GM21528 (cell line): ENCODE results near the gene MYBL2.

Source experiments
- ATAC-seq: cut with Tn5 transposase; IDR thresholded peaks from one replicate; pipeline ENCODE4 v1.9.1; 2021; ENCODE audit warnings: mild to moderate bottlenecking, moderate library complexity; ENCODE audit not compliant: unreplicated experiment, low FRiP score

MYBL2 gene

GRCh38 chr20:43721097-43721428 lies 54.1 kb downstream of the MYBL2 start:
- ATAC-seq = no peak

- no peak for ATAC-seq
Observed at GRCh38 chr20:43721429-43722152, 54.7 kb downstream of the MYBL2 start.

DNA sequence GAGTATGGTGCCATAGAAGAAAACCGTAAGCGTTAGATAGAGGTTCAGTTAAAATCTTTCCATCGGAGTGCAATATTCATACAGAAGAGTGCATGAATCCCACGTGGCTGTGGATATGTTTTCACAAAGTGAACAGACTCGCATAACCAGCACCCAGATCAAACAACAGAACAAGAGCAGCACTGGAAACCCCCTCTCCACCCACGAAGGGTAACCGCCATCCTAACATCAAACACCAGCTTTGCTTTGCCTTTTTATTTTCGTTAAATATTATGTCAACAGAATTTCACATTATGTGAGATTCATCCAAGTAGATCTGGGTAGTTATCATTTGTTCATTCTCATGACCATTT lies 55.2 kb downstream of the MYBL2 start:
- no peak for ATAC-seq

GRCh38 chr20:43723186-43723585 lies 56.3 kb downstream of the MYBL2 start:
- ATAC-seq = no peak

GRCh38 chr20:43723735-43724134 lies 56.8 kb downstream of the MYBL2 start:
- no peak for ATAC-seq

DNA sequence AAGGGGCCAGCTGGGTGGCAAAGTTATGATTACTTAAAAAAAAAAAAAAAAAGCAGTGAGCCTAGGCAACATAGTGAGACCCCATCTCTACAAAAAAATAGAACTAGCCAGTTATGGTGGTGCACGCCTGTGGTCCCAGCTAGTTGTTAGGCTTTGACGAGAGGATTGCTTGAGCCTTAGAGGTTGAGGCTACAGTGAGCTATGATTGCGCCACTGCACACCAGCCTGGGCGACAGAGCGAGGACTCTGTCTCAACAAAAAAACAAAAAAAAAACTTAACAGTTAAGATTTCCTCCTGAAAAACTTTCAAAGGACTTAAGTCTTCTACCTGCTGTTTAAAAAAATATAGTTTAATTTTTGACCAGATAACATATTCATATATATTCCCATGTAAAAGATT lies 57.5 kb downstream of the MYBL2 start:
- ATAC-seq = no peak

GRCh38 chr20:43725666-43726065 lies 58.8 kb downstream of the MYBL2 start:
- ATAC-seq = no peak

DNA sequence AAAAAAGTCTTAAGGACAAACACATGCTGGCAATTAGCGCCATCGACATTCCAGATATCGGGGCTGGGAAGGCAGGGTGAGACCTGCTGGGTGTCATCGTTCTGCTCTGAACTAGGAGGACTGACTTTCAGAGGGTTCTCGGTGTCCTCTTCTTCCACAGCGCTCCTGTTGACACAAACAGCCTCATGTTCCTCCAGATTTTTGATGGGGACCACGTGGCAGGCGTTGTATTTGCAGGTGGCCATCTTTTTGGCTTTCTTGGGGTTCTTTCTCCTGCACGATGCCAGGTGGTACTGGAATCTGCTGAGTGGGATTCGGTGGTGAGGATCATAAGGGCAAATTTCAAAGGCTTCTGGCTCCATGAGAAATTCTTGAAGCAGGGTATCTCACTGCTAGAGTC lies 59.4 kb downstream of the MYBL2 start:
- no peak for ATAC-seq

- ATAC-seq = no peak
Observed at GRCh38 chr20:43726811-43727338, 60.0 kb downstream of the MYBL2 start, which contains the start of gene GTSF1L. TSS of gene GTSF1L (minus strand) at chr20:43727002. CDS start at chr20:43726694, 308 bp downstream.

DNA sequence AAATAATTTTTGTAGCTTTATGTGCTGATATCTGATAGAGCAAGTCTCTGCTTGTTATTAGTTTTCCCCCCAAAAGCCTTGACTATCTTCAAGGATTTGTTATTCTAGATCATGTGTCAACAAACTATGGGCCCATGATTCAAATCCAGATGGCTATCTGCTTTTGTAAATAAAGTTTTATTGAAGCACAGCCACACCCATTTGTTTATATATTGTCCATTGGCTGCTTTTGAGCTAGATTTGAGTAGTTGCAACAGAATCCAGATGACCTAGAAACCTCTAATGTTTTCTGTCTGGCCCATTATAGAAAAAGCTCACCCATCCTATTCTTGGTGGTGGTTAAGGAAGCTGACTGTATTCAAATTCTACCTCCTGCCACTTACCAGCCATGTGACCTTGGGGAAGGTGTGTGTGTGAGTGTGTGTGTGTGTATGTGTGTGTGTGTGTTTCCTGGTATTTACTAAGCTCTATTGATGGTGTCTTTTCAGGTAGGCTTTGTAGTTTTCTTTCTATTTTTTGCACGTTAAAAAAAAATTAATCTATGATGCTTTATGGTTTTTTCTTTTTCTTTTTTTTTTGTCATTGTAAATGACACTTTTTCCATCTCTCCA lies 61.2 kb downstream of the MYBL2 start:
- ATAC-seq = no peak

GRCh38 chr20:43728686-43729255 lies 61.9 kb downstream of the MYBL2 start:
- ATAC-seq = no peak

GRCh38 chr20:43731469-43731868 lies 64.6 kb downstream of the MYBL2 start:
- no peak for ATAC-seq

DNA sequence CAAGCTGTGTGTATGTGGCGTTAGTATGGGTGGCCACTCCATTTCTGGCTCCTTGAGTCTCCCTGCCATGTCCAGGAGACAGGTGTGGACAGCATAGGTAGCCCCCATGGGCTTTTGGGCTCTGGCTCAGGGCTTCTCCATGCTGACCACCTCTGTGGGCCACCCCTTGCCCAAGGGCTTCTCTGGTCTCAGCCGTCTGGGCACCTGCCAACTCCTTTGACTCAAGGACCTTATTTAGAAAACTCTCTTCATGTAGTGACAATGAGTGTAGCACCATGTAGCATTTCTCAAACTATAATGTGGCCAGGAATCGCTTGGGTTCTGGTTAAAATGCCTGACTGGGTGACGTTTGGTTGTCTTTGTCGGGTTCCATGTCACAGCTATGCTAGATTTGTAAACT lies 65.0 kb downstream of the MYBL2 start:
- ATAC-seq = no peak

- ATAC-seq = no peak
Observed at GRCh38 chr20:43736588-43737158, 69.8 kb downstream of the MYBL2 start.

- ATAC-seq = no peak
Observed at GRCh38 chr20:43737925-43738324, 71.0 kb downstream of the MYBL2 start.

DNA sequence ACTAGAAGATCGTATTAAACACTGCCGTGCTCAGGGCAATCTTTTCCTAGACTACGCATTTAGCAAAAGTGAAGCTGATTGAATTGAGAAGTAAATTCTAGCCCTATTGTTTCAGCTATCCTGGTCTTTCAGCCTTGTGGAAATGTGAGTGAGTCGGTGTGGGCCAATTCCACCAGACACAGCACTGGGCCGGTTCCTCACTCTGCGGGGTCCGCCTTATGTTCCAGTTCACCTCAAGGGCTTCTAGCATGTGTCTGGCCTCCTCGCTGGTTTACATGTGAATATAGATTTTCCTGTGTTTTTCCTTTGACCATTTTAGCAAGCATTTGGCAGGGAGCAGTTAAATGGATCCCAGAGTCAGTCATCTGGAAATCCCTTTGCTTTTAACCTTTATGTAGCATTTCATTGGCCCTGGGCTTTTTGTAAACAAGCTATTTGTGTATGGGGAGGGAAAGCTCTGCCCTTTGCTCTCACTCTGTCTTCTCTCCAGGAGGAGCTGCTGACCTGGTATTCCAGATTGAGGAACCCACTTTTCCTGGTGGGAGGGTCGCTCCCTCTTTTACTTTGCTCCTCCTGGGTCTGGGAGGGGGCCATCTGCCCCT lies 72.3 kb downstream of the MYBL2 start:
- no peak for ATAC-seq

- ATAC-seq = no peak
Observed at GRCh38 chr20:43740642-43741041, 73.7 kb downstream of the MYBL2 start.

DNA sequence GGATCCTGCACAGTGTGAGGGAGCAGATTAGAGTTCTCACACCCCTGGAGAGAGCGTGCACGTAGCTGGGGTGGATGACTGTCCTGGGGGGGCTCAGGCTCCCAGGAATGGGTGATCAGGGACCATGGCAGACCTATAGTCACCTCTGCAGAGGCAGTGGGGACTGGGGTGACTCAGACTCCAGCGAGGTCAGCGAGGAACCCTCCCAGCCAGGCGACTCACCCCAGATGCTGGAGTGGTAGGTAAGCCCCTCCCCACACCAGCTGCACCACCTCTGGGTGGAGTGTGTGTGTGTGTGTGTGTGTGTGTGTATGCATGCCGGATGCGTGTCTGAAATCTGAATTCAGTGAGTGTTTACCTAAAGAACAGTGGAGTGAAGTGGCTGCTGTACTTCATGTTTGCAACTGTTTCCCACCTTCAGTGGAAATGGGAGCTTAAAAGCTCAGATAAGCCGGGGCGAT lies 77.3 kb downstream of the MYBL2 start:
- ATAC-seq = no peak

GRCh38 chr20:43744966-43745730 lies 78.2 kb downstream of the MYBL2 start:
- no peak for ATAC-seq
